Parathyroid adenoma (tissue), 2 donors: ENCODE results near the gene CRACR2A.
A peak's percentile ranks its signal among the peaks of the same experiment; 100 is the strongest.

ENCODE experiments used
- H2AFZ ChIP-seq: fragments of 300-600 bp; sonication (generic); one replicate; pipeline ENCODE4 v1.7.0; 2017; ENCODE audit warnings: antibody characterized with exemption, mild to moderate bottlenecking
- H3K27ac ChIP-seq: fragments of 300-600 bp; sonication (generic); one replicate; pipeline ENCODE4 v1.7.0; 2017
- H3K27me3 ChIP-seq: fragments of 300-600 bp; sonication (generic); one replicate; pipeline ENCODE4 v1.7.0; 2017; ENCODE audit warnings: low read length; ENCODE audit not compliant: control insufficient read depth, insufficient read depth
- H3K36me3 ChIP-seq: fragments of 300-600 bp; sonication (generic); one replicate; pipeline ENCODE4 v1.7.0; 2017; ENCODE audit warnings: low read length; ENCODE audit not compliant: control insufficient read depth, insufficient read depth
- H3K4me1 ChIP-seq: fragments of 300-600 bp; sonication (generic); one replicate; pipeline ENCODE4 v1.7.0; 2017; ENCODE audit warnings: control low read depth
- H3K4me2 ChIP-seq: fragments of 300-600 bp; sonication (generic); one replicate; pipeline ENCODE4 v1.7.0; 2017; ENCODE audit warnings: low read length
- H3K4me3 ChIP-seq: fragments of 300-600 bp; sonication (generic); one replicate; pipeline ENCODE4 v1.7.0; 2017; ENCODE audit warnings: low read depth, low read length
- H3K79me2 ChIP-seq: fragments of 300-600 bp; sonication (generic); one replicate; pipeline ENCODE4 v1.7.0; 2017; ENCODE audit warnings: control low read depth
- H3K9ac ChIP-seq: fragments of 300-600 bp; sonication (generic); one replicate; pipeline ENCODE4 v1.7.0; 2017; ENCODE audit warnings: mild to moderate bottlenecking
- H3K9me3 ChIP-seq: fragments of 300-600 bp; sonication (generic); one replicate; pipeline ENCODE4 v1.7.0; 2017; ENCODE audit warnings: low read length; ENCODE audit not compliant: control insufficient read depth
- CTCF ChIP-seq: fragments of 300-600 bp; sonication (generic); IDR thresholded peaks from one replicate; pipeline ENCODE4 v1.7.0; 2017; ENCODE audit warnings: antibody characterized with exemption, mild to moderate bottlenecking
- donor health status: primary hyperparathyroidism.

CRACR2A gene

GRCh38 chr12:3576891-3577290 lies 176.0 kb downstream of the CRACR2A start:
- peaks cover 2% of the 10 kb centered on the region for H3K4me1 ChIP-seq

GRCh38 chr12:3574986-3575385 lies 177.9 kb downstream of the CRACR2A start:
- no peaks in the 10 kb centered on the region for H3K9me3 ChIP-seq
- H3K4me2 ChIP-seq = no peak overlapping the region
- no peak overlapping the region for H3K4me3 ChIP-seq
- no peak overlapping the region for H3K27ac ChIP-seq
- H3K4me1 ChIP-seq = peaks cover 3% of the 10 kb centered on the region
- no peak for TF ChIP-seq CTCF
- H3K9ac ChIP-seq = no peak overlapping the region
- H2AFZ ChIP-seq = no peak overlapping the region
- H3K36me3 ChIP-seq = no peaks in the 10 kb centered on the region
- H3K27me3 ChIP-seq = no peaks in the 10 kb centered on the region
- no peaks in the 10 kb centered on the region for H3K79me2 ChIP-seq

More at GRCh38 chr12:3576891-3577290, 176.0 kb downstream of the CRACR2A start:
- Histone ChIP-seq H3K79me2 (no peaks in the 10 kb centered on the region), H3K4me3 (no peak overlapping the region), H3K27me3 (no peaks in the 10 kb centered on the region), H3K4me2 (no peak overlapping the region), H3K27ac (no peak overlapping the region), H3K9ac (no peak overlapping the region), H3K36me3 (no peaks in the 10 kb centered on the region), H3K9me3 (no peaks in the 10 kb centered on the region), H2AFZ (no peak overlapping the region)
- no peak for TF ChIP-seq CTCF

- no peaks in the 10 kb centered on the region for H3K9me3 ChIP-seq
- H3K4me1 ChIP-seq = peaks cover 3% of the 10 kb centered on the region
- H2AFZ ChIP-seq = no peak overlapping the region
- H3K4me3 ChIP-seq = no peak overlapping the region
- no peak for TF ChIP-seq CTCF
- H3K36me3 ChIP-seq = no peaks in the 10 kb centered on the region
- no peak overlapping the region for H3K4me2 ChIP-seq
- H3K27me3 ChIP-seq = no peaks in the 10 kb centered on the region
- H3K79me2 ChIP-seq = no peaks in the 10 kb centered on the region
- no peak overlapping the region for H3K27ac ChIP-seq
- H3K9ac ChIP-seq = no peak overlapping the region
These were observed 180.3 kb downstream of the CRACR2A start for GRCh38 chr12:3572560-3572959.

- no peak overlapping the region for H3K27ac ChIP-seq
- no peaks in the 10 kb centered on the region for H3K79me2 ChIP-seq
- H2AFZ ChIP-seq = peak overlapping the region; percentile 45
- H3K27me3 ChIP-seq = no peaks in the 10 kb centered on the region
- H3K36me3 ChIP-seq = no peaks in the 10 kb centered on the region
- no peak overlapping the region for H3K4me2 ChIP-seq
- H3K9ac ChIP-seq = no peak overlapping the region
- no peak overlapping the region for H3K4me3 ChIP-seq
- no peaks in the 10 kb centered on the region for H3K9me3 ChIP-seq
- TF ChIP-seq CTCF = no peak
- H3K4me1 ChIP-seq = peaks cover 3% of the 10 kb centered on the region
These were observed 181.2 kb downstream of the CRACR2A start for GRCh38 chr12:3571724-3572123.

GRCh38 chr12:3571323-3571722 lies 181.6 kb downstream of the CRACR2A start:
- Histone ChIP-seq H3K27ac (no peak overlapping the region), H3K4me1 (peaks cover 3% of the 10 kb centered on the region), H3K4me3 (no peak overlapping the region), H3K4me2 (no peak overlapping the region), H3K9ac (no peak overlapping the region), H3K9me3 (no peaks in the 10 kb centered on the region), H3K27me3 (no peaks in the 10 kb centered on the region), H3K79me2 (no peaks in the 10 kb centered on the region), H3K36me3 (no peaks in the 10 kb centered on the region), H2AFZ (no peak overlapping the region)
- no peak for TF ChIP-seq CTCF
